Hepatocyte (in vitro differentiated cells): ENCODE measurements around the gene CALHM5. TPM values are rescaled to one million over a fixed set of nuclear protein-coding genes. Genes with fewer than 3 reads are reported as not detected.
A peak's percentile ranks its signal among the peaks of the same experiment; 100 is the strongest.

Experiments
- DNase-seq: peaks from one replicate; pipeline ENCODE4 v3.0.0-alpha.2; 2016; ENCODE audit warnings: low spot score
- H2AFZ ChIP-seq: fragments of 200-600 bp; sonication (generic); 2 replicates; pipeline ENCODE4 v1.6.0; 2016; ENCODE audit warnings: antibody characterized with exemption, mild to moderate bottlenecking
- H3K27ac ChIP-seq: fragments of 200-600 bp; sonication (generic); 2 replicates; pipeline ENCODE4 v1.5.1; 2016; ENCODE audit warnings: mild to moderate bottlenecking
- H3K27me3 ChIP-seq: fragments of 200-600 bp; sonication (generic); 2 replicates; pipeline ENCODE4 v1.6.1; 2016
- H3K36me3 ChIP-seq: fragments of 200-600 bp; sonication (generic); replicated peaks from 2 replicates; pipeline ENCODE4 v1.5.1; 2016; ENCODE audit warnings: low read depth; ENCODE audit not compliant: insufficient read depth
- H3K4me1 ChIP-seq: fragments of 200-600 bp; sonication (generic); 2 replicates; pipeline ENCODE4 v1.5.1; 2016; ENCODE audit warnings: mild to moderate bottlenecking, moderate library complexity; ENCODE audit not compliant: insufficient read depth
- H3K4me2 ChIP-seq: fragments of 200-600 bp; sonication (generic); 2 replicates; pipeline ENCODE4 v1.6.0; 2016
- H3K4me3 ChIP-seq: fragments of 200-600 bp; sonication (generic); 2 replicates; pipeline ENCODE4 v1.5.1; 2016; ENCODE audit warnings: mild to moderate bottlenecking
- H3K79me2 ChIP-seq: fragments of 200-600 bp; sonication (generic); 2 replicates; pipeline ENCODE4 v1.6.0; 2017; ENCODE audit warnings: mild to moderate bottlenecking
- H3K9me2 ChIP-seq: fragments of 200-600 bp; sonication (generic); replicated peaks from 2 replicates; pipeline ENCODE4 v1.6.0; 2017; ENCODE audit warnings: mild to moderate bottlenecking; ENCODE audit not compliant: insufficient read depth
- H3K9me3 ChIP-seq: fragments of 200-600 bp; sonication (generic); 2 replicates; pipeline ENCODE4 v1.5.1; 2016; ENCODE audit warnings: low read depth, mild to moderate bottlenecking
- H4K20me1 ChIP-seq: fragments of 200-600 bp; sonication (generic); 2 replicates; pipeline ENCODE4 v1.6.0; 2016; ENCODE audit warnings: mild to moderate bottlenecking; ENCODE audit not compliant: insufficient read depth, poor library complexity, severe bottlenecking
- CTCF ChIP-seq: fragments of 200-600 bp; sonication (generic); IDR thresholded peaks from 2 replicates; pipeline ENCODE4 v1.5.1; 2016; ENCODE audit warnings: antibody characterized with exemption, mild to moderate bottlenecking; ENCODE audit not compliant: poor library complexity
- EZH2 ChIP-seq: fragments of 200-600 bp; sonication (generic); IDR thresholded peaks from 2 replicates; pipeline ENCODE4 v1.6.1; 2016; ENCODE audit warnings: antibody characterized with exemption, mild to moderate bottlenecking, borderline replicate concordance
- EZH2phosphoT487 ChIP-seq: fragments of 200-600 bp; sonication (generic); IDR thresholded peaks from one replicate; pipeline ENCODE4 v1.6.1; 2018; ENCODE audit warnings: antibody characterized with exemption, mild to moderate bottlenecking, low read depth, moderate library complexity; ENCODE audit not compliant: unreplicated experiment, severe bottlenecking
- WGBS: methylation state at CpG from one replicate; pipeline ENCODE4 v1.1.6; 2016; ENCODE audit warnings: low lambda C conversion rate; ENCODE audit errors: missing lambda C conversion rate; 5-methylcytosine and 5-hydroxymethylcytosine counted together
- polyA plus RNA-seq: library from polyadenylated mRNA; unstranded; fragments of >200 nt; fragmentation: Nextera tagmentation; extraction: Ambion mirVana; gene quantifications from 2 replicates; pipeline ENCODE4 v1.2.1, GENCODE V29; 2016
- total RNA-seq: library from RNA; depleted of rRNA; stranded (reverse); fragments of >200 nt; gene quantifications from 2 replicates; pipeline ENCODE4 v1.2.3, GENCODE V29; 2014

CALHM5 gene
- total and polyA plus RNA-seq, 2 experiments from 2014 or later, result 0.46 to 1.7 TPM

- Histone ChIP-seq H3K79me2 (peaks cover 51% of the 10 kb centered on the region), H3K27ac (peak within 1 kb of the TSS; percentile 90), H3K4me2 (peak within 1 kb of the TSS; percentile 94), H2AFZ (peak within 1 kb of the TSS; percentile 86), H3K9me3 (no peaks in the 10 kb centered on the region), H4K20me1 (peaks cover 15% of the 10 kb centered on the region), H3K4me1 (peaks cover 22% of the 10 kb centered on the region), H3K9me2 (no peaks in the 10 kb centered on the region), H3K36me3 (no peaks in the 10 kb centered on the region), H3K27me3 (no peaks in the 10 kb centered on the region), H3K4me3 (peak within 1 kb of the TSS; percentile 67)
- DNase-seq, result peak; percentile 99
- WGBS, result 2% methylated on average over 61 of the region's 62 CpGs
- TF ChIP-seq EZH2, result no peak
- TF ChIP-seq CTCF, result no peak
- no peak for TF ChIP-seq EZH2phosphoT487
These were observed 59.6 kb downstream of the CALHM5 start, which contains the start of gene RWDD1 for GRCh38 chr6:116570856-116571682. RWDD1 (plus strand) TSS chr6:116571504; CDS start chr6:116571583, 79 bp downstream.

DNA sequence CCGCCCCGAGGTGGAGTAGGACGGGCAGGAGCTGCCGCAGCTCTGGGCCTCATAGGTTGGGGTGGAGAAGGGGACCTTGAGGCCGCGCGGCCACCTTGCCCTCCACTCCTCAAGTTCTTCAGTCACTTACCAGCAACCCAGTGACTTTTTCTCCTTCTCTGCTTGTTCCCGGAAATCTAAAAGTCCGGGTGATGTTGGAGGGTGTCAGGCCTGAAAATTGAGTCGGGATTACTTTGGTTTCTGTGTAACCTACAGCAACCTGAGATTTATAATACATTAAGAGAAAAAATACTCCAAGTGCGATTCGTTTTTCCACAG is 60.2 kb downstream of the CALHM5 start:
- Histone ChIP-seq H3K9me3 (no peaks in the 10 kb centered on the region), H2AFZ (peak overlapping the region; percentile 46), H4K20me1 (peaks cover 15% of the 10 kb centered on the region), H3K27me3 (no peaks in the 10 kb centered on the region), H3K4me1 (peaks cover 22% of the 10 kb centered on the region), H3K27ac (peak overlapping the region; percentile 90), H3K4me3 (peak overlapping the region; percentile 38), H3K79me2 (peaks cover 57% of the 10 kb centered on the region), H3K36me3 (no peaks in the 10 kb centered on the region), H3K9me2 (no peaks in the 10 kb centered on the region), H3K4me2 (peak overlapping the region; percentile 94)
- TF ChIP-seq EZH2phosphoT487, result no peak
- TF ChIP-seq EZH2, result no peak
- no peak for TF ChIP-seq CTCF
- under 1% methylated on average over 12 of the region's 12 CpGs for WGBS
- no peak for DNase-seq

DNA sequence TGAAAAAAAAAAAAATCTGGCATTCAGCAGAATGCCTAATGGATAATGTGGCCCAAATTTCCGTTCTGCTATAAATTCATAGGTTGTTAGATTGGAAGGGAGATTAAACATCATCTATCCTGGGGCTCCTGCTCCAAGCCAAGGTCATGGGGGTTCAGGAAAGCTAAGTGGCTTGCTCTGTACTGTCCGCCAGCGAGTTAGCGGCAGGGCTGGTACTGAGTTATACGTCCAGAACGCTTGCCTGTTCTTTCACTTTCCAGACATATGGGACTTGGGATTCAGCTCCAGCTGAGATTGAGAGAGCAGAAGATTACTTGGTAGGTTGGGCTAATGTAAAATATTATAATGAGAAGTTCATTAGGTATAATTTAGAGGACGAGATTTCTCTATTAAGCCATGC is 60.7 kb downstream of the CALHM5 start:
- TF ChIP-seq EZH2phosphoT487, result no peak
- TF ChIP-seq CTCF, result no peak
- Histone ChIP-seq H3K79me2 (peaks cover 62% of the 10 kb centered on the region), H3K27ac (peak overlapping the region; percentile 90), H3K9me3 (no peaks in the 10 kb centered on the region), H4K20me1 (peaks cover 15% of the 10 kb centered on the region), H3K36me3 (no peaks in the 10 kb centered on the region), H3K4me3 (peak overlapping the region; percentile 38), H2AFZ (peak overlapping the region; percentile 46), H3K4me1 (peaks cover 22% of the 10 kb centered on the region), H3K4me2 (peak overlapping the region; percentile 94), H3K9me2 (no peaks in the 10 kb centered on the region), H3K27me3 (no peaks in the 10 kb centered on the region)
- WGBS, result 7% methylated on average over 7 of the region's 7 CpGs
- DNase-seq, result peak; percentile 57

Other genes starting within 250 kb of the CALHM5 start
- 76.7 and 85.0 TPM in 2 replicates for gene TSPYL1, start 231.7 kb upstream of the CALHM5 start, total RNA-seq
- gene TSPYL1, start 231.7 kb upstream of the CALHM5 start, polyA plus RNA-seq, result 24.2 and 32.1 TPM in 2 replicates
- gene DSE, start 140.7 kb upstream of the CALHM5 start, total RNA-seq, result 36.9 and 45.0 TPM in 2 replicates
- 19.9 and 22.4 TPM in 2 replicates for gene DSE, start 140.7 kb upstream of the CALHM5 start, polyA plus RNA-seq
- gene CALHM6, start 50.3 kb upstream of the CALHM5 start, total RNA-seq, result 0.83 TPM in 1 of 2 replicates, not detected in the other
- gene CALHM6, start 50.3 kb upstream of the CALHM5 start, polyA plus RNA-seq, result 0.43 and 0.50 TPM in 2 replicates
- gene TRAPPC3L, start 34.0 kb downstream of the CALHM5 start, total RNA-seq, result 0.40 TPM in 1 of 2 replicates, not detected in the other
- 1.2 TPM in 1 of 2 replicates, not detected in the other for gene TRAPPC3L, start 34.0 kb downstream of the CALHM5 start, polyA plus RNA-seq
- not detected in 2 replicates for gene CALHM4, start 42.1 kb downstream of the CALHM5 start, total RNA-seq
- not detected in 2 replicates for gene CALHM4, start 42.1 kb downstream of the CALHM5 start, polyA plus RNA-seq
- 41.0 and 54.1 TPM in 2 replicates for gene RWDD1, start 59.9 kb downstream of the CALHM5 start, total RNA-seq
- gene RWDD1, start 59.9 kb downstream of the CALHM5 start, polyA plus RNA-seq, result 43.3 and 48.8 TPM in 2 replicates
- 0.12 and 0.83 TPM in 2 replicates for gene RSPH4A, start 104.8 kb downstream of the CALHM5 start, total RNA-seq
- 0.43 and 0.46 TPM in 2 replicates for gene RSPH4A, start 104.8 kb downstream of the CALHM5 start, polyA plus RNA-seq
- 17.0 and 20.4 TPM in 2 replicates for gene ZUP1, start 157.1 kb downstream of the CALHM5 start, total RNA-seq
- gene ZUP1, start 157.1 kb downstream of the CALHM5 start, polyA plus RNA-seq, result 6.3 and 10.1 TPM in 2 replicates
- 14.8 and 20.5 TPM in 2 replicates for gene KPNA5, start 169.6 kb downstream of the CALHM5 start, total RNA-seq
- 5.4 and 6.7 TPM in 2 replicates for gene KPNA5, start 169.6 kb downstream of the CALHM5 start, polyA plus RNA-seq